Tongue (tissue), 2 donors: ENCODE measurements around the gene FAU. TPM values are rescaled to one million over a fixed set of nuclear protein-coding genes. Genes with fewer than 3 reads are reported as not detected.
"Not testable (repeated sequence)": the region's sequence is repeated elsewhere in the genome, so short reads cannot be mapped to it uniquely, and the experiment has no call there.

Source experiments
- DNase-seq: peaks from one replicate; pipeline ENCODE4 v3.0.0-alpha.2; 2015
- total RNA-seq: library from RNA; depleted of rRNA; stranded (reverse); fragments of >200 nt; gene quantifications from one replicate; pipeline ENCODE4 v1.2.3, GENCODE V29; 2014

Gene FAU
- total RNA-seq: 265 TPM

DNA sequence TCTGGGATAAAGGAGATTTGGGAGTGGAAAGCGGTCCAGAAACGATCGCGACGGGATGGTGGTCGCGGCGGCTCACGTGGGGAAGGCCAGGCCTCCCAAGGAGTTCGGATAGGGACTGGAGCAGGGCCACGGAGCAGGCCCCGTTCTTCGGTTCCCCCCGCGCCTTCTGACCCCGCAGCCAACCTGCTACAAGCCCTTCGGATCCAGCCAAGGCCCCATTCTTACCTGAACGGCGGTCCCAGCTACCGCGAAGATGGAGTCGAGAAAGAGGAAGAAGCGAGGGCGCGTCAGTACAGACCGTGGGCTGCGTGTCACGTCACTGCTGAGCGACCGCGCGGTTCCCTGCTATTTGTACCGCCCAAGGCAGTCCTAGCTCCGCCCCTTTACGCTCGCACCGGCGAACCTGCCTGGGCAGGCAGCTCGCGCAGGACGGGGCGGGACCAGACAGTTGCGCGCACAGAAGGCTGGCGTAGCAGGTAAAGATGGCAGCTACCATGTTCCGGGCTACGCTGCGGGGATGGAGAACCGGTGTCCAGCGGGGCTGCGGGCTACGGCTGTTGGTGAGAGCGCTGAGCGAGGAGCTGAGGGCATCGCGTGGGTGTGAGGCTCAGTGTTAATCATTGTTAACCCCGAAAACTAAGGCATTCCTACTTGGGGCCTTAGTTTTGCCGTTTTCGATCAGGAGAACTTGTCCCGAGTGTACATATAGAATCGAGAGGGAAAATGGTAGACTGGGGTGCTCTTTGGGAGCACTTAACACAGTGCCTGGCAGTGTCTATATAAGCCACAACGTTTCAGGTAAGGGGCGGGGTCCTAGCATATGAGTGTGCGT, at the start of gene FAU, which contains the start of gene MRPL49:
Gene FAU (minus strand): TSS at position 270 of the 832 bp plus-strand sequence. CDS start 321 bp downstream, outside the sequence.
Gene MRPL49 (plus strand): TSS at position 457 of the 832 bp plus-strand sequence. CDS start 26 bp downstream, at position 483.
- DNase-seq: peak; percentile 99

DNA sequence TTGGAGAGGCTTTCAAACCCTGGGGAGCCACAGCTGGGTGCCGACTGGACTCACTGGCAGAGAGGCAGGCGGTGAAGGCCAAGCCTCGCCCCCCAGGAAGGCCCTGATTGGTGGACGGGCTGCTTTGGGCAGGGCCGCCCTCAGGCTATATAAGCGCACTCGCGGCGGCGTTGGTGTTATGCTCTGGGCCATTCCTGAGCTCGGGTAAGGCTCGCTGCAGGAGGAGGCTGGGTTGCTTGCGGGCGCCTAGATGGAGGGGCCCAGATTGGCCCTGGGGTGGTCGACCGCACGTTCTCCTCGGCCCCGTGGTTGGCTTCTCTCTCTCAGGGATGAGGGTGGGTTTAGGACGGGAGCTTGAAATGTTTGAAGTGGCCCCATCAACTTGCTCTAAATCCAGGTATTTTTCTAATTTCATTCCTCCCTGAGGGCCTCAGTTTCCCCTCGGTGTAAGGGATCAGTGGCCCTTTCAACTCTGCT, 48.2 kb upstream of the FAU start, which contains the start of gene SPDYC:
Gene SPDYC (plus strand): TSS at position 176 of the 477 bp plus-strand sequence. CDS start 1,125 bp downstream, outside the sequence.
- DNase-seq: no peak

- no peak for DNase-seq
These were observed 47.3 kb upstream of the FAU start for GRCh38 chr11:65169164-65169641.

DNA sequence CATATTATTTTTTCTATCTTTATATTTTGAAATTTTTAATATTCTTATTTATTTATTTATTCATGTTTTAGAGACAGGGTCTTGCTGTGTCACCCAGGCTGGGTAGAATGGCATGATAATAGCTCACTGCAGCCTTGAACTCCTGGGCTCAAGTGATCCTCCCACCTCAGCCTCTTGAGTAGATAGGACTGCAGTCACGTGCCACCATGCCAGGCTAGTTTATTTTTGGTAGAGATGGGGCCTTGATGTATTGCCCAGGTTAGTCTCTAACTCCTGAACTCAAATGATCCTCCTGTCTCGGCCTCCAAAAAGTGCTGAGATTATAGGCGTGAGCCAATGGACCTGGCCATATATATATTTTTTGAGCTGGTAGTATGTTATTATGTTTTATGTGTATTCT, 45.7 kb upstream of the FAU start:
- no peak for DNase-seq

- DNase-seq: no peak
These were observed 45.0 kb upstream of the FAU start for GRCh38 chr11:65166893-65167292.

DNA sequence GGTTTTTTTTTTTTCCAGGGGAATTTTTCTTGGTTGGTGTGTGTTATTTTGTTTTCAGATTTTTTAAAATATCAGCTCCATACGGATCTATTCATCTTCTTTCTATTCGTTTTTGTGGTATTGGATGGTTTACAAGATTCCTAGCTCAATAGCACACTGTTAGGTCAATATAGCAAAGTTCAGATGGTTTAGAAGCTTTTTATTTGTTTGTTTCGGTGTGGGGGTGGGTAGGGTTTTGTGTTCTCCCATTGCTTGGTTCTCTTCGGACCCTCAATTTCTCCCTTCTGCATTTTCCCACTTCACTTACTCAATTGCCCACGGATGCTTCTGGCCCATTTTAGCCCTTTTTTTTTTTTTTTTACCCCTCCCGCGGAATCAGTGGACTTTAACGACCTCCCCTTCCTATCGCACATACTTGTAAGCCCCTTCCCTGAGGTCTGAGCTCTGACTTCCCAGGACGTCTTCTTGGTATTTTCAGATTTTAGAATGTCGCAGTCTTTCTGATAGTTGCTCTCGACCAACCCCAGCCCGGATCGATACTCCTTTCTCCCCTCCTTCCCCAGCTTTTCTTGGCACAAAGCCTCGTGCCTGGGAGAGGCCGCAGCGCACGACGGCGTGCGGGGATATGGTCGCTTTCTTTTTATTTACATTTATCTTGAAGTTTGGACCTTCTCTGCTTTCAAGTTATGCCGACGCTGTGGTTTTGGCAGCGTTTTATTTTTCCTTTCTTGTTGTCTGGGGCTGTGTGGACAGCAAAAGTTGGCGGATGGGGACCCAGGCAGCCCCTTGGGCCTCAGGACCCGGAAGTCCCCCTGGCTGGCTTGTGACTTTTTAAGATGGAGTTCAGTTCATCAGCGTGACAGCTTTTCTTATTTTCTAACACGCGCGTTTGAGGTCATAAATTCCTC, 43.7 kb upstream of the FAU start:
- DNase-seq: no peak

- no peak for DNase-seq
These were observed 41.8 kb upstream of the FAU start for GRCh38 chr11:65163684-65164083.

DNA sequence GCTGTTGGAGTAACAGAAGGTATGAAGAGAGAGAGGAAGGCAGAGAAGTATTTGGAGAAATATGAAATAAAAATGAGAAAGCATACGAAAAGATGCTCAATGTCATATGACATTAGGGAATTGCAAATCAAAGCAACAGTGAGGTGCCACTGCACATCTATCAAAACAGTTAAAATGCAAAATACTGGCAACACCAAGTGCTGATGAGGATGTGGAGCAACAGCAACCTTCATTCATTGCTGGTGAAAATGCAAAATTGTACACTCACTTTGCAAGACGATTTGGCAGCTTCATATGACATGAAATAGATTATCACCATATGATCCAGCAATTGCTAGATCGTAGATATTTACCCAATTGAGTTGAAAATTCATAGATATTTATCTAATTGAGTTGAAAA, 38.7 kb upstream of the FAU start:
- DNase-seq: no peak

GRCh38 chr11:65159012-65159411, 37.1 kb upstream of the FAU start:
- no peak for DNase-seq

DNA sequence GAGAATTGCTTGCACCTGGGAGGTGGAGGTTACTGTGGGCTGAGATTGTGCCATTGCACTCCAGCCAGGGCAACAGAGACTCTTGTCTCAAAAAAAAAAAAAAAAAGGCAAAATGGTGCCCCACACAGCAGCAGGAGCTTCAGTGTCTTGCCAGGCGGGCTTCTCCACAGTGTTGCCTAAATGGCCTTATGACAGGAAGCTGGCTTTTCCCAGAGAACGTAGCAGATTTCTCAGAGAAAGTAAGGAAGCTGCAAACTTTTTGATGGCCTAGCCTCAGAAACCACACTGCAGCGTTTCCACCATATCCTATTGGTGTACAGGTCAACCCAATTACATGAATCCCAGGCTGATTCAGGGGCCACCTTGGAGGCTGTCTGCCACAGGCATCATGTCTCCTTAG, 35.4 kb upstream of the FAU start:
- DNase-seq: no peak

DNA sequence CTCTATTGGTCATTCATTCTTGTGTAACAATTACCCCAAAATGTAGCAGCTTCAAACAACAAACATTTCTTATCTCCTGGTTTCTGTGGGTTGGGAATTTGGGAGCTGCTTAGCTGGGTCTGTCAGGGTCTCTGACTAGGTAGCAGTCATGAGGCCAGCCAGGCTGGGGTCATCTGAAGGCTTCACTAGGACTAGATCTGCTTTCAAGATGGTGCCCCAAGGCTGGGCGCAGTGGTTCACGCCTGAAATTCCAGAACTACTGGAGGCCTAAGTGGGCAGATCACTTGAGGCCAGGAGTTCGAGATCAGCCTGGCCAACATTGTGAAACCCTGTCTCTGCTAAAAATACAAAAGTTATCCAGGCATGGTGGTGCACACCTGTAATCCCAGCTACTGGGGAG, 35.0 kb upstream of the FAU start:
- DNase-seq: no peak

- DNase-seq: no peak
These were observed 34.3 kb upstream of the FAU start for GRCh38 chr11:65156256-65156655.

DNA sequence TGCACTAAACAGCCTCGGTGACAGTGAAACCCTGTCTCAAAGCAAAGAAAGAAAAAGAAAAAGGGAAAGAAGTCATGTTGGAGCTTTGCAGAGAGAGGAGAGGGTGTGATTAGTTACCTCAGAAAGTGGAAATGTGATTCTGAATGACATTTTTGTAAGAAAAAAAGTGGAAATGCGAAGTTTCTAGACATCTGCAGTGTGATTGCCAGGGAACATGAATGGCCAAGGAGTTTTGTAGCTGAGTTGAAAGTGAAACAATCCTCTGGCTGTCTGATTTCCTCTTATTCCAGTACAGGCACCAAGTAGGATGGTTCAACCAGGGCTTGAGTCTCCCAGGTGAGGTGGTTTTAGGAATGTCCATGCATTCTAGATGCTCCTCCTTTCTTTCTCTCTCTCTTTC, 30.2 kb upstream of the FAU start:
- no peak for DNase-seq

GRCh38 chr11:65151331-65151899, 29.5 kb upstream of the FAU start:
- no peak for DNase-seq

DNA sequence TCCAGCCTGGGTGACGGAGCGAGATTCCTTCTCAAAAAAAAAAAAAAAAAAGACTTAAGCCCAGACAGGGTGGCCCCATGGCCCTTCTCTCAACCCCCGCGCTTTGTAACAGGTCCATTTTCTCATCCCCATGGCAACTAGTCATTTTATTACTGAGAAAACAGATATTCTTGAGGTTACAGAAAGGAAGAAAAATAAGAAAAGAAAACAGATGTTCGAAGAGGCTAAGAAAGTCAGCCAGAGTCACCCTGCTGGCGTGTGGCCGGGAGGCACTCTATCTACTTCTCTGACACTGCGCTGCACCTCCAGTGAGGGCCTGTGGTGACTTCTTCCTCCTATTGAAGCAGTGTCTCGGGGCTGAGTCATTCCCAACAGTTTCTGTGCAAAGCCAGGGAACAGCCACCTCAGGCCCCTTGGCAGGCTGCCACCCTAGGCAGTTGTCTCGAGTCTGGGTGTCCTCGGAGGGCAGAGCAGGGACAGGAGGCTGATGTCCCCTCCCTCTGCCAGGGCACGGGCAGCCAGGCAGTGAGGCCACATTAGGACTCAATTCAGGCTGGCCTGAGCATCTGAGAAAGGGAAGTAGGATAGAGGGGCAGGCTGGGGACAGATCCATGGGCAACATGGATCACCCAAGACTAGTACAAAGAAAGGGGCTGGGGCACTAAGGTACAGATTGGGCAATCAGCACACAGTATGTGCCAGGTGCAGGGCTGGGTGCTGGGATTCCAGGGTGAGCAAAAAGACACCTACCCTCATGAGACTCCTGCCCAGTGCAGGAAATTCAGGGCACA, 28.8 kb upstream of the FAU start:
- peak; percentile 84 for DNase-seq

DNA sequence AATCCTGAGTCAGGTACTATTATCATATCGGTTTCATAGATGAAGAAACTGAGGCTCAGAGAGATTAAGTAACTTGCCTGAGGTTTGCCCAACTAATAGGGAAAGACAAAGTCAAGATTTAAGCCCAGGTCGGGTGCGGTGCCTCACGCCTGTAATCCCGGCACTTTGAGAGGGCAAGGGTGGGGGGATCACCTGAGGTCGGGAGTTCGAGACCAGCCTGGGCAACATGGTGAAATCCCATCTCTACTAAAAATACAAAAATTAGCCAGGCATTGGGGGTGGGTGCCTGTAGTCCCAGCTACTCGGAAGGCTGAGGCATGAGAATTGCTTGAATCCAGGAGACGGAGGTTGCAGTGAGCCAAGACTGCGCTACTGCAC, 28.2 kb upstream of the FAU start:
- DNase-seq: not testable (repeated sequence)

GRCh38 chr11:65148657-65149056, 26.7 kb upstream of the FAU start:
- no peak for DNase-seq

DNA sequence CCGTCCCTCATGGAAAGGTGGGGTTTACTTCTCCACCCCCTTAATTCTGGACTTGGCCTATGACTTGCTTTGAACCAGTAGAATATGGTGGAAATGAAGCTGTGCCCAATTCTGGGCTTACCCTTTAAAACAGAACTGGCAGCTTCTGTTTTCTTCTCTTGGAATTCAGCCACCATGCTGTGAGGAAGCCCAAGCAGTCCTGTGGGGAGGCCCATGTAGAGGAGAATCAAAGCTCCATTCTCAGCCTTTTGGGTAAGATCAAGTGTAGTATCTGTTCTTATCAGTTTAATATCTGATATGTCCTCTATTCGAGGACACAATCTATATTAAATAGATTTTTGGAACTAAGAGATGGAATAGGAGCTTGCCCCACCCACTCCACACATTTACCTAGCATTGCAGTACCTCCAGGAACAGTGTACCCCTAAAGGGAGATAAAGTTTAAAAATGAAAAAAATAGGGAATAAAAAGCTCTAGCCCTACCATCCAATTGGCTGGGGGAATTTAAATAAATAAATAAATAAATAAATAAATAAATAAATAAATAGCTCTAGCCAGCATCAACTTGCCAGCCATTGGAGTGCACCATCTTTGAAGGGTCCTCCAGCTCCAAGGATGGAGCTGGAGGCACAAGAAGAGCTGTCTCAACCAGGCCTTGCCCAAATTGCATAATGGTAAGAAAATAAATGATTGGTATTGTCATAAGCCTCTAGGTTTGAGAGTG, 25.6 kb upstream of the FAU start:
- no peak for DNase-seq

DNA sequence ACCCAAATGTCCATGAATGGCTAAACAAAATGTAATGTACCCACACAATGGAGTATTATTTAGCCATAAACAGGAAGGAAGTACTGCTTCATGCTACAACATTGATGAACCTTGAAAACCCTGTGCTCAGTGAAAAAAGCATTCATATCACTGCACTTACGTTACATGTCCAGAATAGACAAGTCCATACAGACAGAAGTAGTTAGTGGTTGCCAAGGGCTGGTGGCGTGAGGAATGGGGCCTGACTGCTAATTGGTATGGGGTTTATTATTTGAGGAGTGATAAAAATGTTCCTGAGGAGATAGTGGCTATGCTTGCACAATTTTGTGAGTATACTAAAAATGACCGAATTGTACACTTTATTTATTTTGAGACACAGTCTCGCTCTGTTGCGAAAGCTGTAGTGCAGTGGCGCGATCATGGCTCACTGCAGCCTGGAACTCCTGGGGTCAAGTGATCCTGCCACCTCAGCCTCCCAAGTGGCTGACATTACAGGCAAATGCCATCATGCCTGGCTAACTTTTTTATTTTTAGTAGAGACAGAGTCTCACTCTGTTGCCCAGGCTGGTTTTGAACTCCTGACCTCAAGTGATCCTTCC, 20.1 kb upstream of the FAU start:
- no peak for DNase-seq

DNA sequence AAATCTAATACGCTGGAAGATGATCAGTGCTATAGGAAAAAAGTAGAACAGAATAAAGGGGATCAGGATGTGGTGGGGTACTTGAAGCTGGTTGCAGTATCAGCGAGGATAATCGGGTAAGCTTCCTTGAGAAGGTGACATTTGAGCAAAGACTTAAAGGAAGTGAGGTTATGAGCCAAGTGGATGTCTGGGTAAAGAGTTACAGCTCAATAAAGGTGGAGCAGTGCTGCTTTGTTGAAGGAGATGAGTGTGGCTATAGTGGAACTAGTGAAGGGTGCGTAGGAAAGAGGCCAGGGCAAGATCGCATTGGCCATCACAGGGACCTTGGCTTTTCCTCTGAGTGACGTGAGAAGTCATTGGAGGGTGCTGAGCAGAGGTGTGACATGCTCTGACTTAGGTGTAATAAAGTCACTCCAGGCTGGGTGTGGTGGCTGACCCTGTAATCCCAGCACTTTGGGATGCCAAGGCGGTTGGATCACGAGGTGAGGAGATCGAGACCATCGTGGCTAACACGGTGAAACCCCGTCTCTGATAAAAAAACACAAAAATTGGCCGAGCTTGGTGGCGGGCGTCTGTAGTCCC, 14.7 kb upstream of the FAU start:
- no peak for DNase-seq
